HCT116 (cell line): ENCODE measurements around the gene MYZAP. TPM values are rescaled to one million over a fixed set of nuclear protein-coding genes. Genes with fewer than 3 reads are reported as not detected.

ENCODE experiments used
- ATAC-seq: fragments of 200-7000 bp; cut with Tn5 transposase; 2 replicates; pipeline ENCODE4 v1.9.1; 2020; ENCODE audit warnings: mild to moderate bottlenecking, moderate library complexity
- BruUV-seq: library from RNA; stranded (reverse); fragments of 400-500 nt; replicated peaks from 2 replicates; lab custom pipeline; 2021; lab: Mats Ljungman, UMichigan
- CTCF ChIA-PET: fragments of 300-600 bp; sonication (Branson Sonifier 250); formaldehyde crosslinking; loops from one replicate; lab custom pipeline; 2021; ENCODE audit warnings: antibody characterized with exemption; lab: Charles Lee
- POLR2A ChIA-PET: fragments of 300-600, 350-600 bp; sonication (Branson Sonifier 250); formaldehyde crosslinking; loops from one replicate; lab custom pipeline; 2021; ENCODE audit warnings: antibody characterized with exemption; lab: Charles Lee
- RAD21 ChIA-PET, 2 experiments: fragments of 300-600 bp; sonication (Branson Sonifier 250); formaldehyde crosslinking; loops; one replicate each; lab custom pipeline; 2023; ENCODE audit warnings: low total read pairs in 2 of 2; ENCODE audit not compliant: uncharacterized antibody in 2 of 2, unreplicated experiment in 2 of 2, low non-redundant PET in 1 of 2; lab: Charles Lee
- DNase-seq: peaks from one replicate; pipeline ENCODE4 v3.0.0-alpha.2; 2010; ENCODE audit warnings: low read depth, low spot score
- H2AFZ ChIP-seq: fragments of 200-600 bp; shearing (Covaris generic), sonication (generic); 2 replicates; pipeline ENCODE4 v1.6.1; 2017; ENCODE audit warnings: low read depth, mixed run types, mixed read lengths, antibody characterized with exemption, low read length; ENCODE audit not compliant: poor library complexity, severe bottlenecking
- H3K27ac ChIP-seq: 2 replicates; pipeline ENCODE4 v1.5.1; 2012; ENCODE audit warnings: low read depth, low read length
- H3K27me3 ChIP-seq: fragments of 200-600 bp; sonication (generic); 2 replicates; pipeline ENCODE4 v1.6.1; 2016; ENCODE audit warnings: mixed run types, low read length, mixed read lengths; ENCODE audit not compliant: insufficient read depth
- H3K36me3 ChIP-seq, 2 experiments: fragments of 200-500 bp in 1 of 2; fragments of 200-600 bp in 1 of 2; sonication (Bioruptor generic) in 1 of 2; sonication (generic) in 1 of 2; 2 replicates each; pipeline versions ENCODE4 v1.5.1 to v1.6.1; 2014 to 2016; ENCODE audit warnings: low read length in 2 of 2, inconsistent platforms in 1 of 2, mixed read lengths in 1 of 2, mixed run types in 1 of 2; ENCODE audit not compliant: insufficient read depth in 2 of 2, control insufficient read depth in 1 of 2
- H3K4me1 ChIP-seq, 2 experiments: fragments of 200-600 bp in 1 of 2; sonication (generic) in 1 of 2; 2 replicates each; pipeline versions ENCODE4 v1.5.1 to v1.6.1; 2012 to 2017; ENCODE audit warnings: low read length in 2 of 2, inconsistent platforms in 1 of 2, mild to moderate bottlenecking in 1 of 2, mixed read lengths in 1 of 2, mixed run types in 1 of 2, moderate library complexity in 1 of 2; ENCODE audit not compliant: insufficient read depth in 2 of 2, control insufficient read depth in 1 of 2
- H3K4me2 ChIP-seq: fragments of 200-600 bp; sonication (generic); 2 replicates; pipeline ENCODE4 v1.6.1; 2017; ENCODE audit warnings: mixed run types, low read length, mixed read lengths
- H3K4me3 ChIP-seq, 2 experiments: fragments of 200-600 bp in 1 of 2; sonication (generic) in 1 of 2; replicated peaks in 1 of 2; 2 replicates each; pipeline ENCODE4 v1.5.1; 2011 to 2016; ENCODE audit warnings: low read length in 2 of 2, control low read depth in 1 of 2, low read depth in 1 of 2, mild to moderate bottlenecking in 1 of 2, mixed read lengths in 1 of 2, mixed run types in 1 of 2
- H3K79me2 ChIP-seq: fragments of 200-600 bp; sonication (generic); 2 replicates; pipeline ENCODE4 v1.6.1; 2017; ENCODE audit warnings: mild to moderate bottlenecking, mixed run types, low read length, moderate library complexity, mixed read lengths; ENCODE audit not compliant: insufficient read depth
- H3K9ac ChIP-seq: fragments of 200-600 bp; sonication (generic); 2 replicates; pipeline ENCODE4 v1.6.1; 2016; ENCODE audit warnings: low read length, mixed read lengths
- H3K9me2 ChIP-seq: fragments of 200-600 bp; sonication (generic), shearing (Covaris generic); 2 replicates; pipeline ENCODE4 v1.6.1; 2017; ENCODE audit warnings: mixed run types, mild to moderate bottlenecking, moderate library complexity; ENCODE audit not compliant: insufficient read depth
- H3K9me3 ChIP-seq, 2 experiments: fragments of 200-500 bp in 1 of 2; fragments of 200-600 bp in 1 of 2; sonication (Bioruptor generic) in 1 of 2; sonication (generic) in 1 of 2; 2 replicates each; pipeline ENCODE4 v1.6.1; 2014 to 2017; ENCODE audit warnings: low read length in 2 of 2, mixed read lengths in 2 of 2, inconsistent platforms in 1 of 2, low read depth in 1 of 2, mild to moderate bottlenecking in 1 of 2, mixed run types in 1 of 2, moderate library complexity in 1 of 2; ENCODE audit not compliant: control insufficient read depth in 1 of 2, insufficient read depth in 1 of 2
- H4K20me1 ChIP-seq: fragments of 200-600 bp; sonication (generic), shearing (Covaris generic); 2 replicates; pipeline ENCODE4 v1.6.1; 2017; ENCODE audit warnings: mixed run types, mild to moderate bottlenecking, moderate library complexity; ENCODE audit not compliant: insufficient read depth
- CBX3 ChIP-seq: IDR thresholded peaks from 2 replicates; pipeline ENCODE4 v1.6.1; 2012; ENCODE audit warnings: low read depth
- CEBPB ChIP-seq: IDR thresholded peaks from 2 replicates; pipeline ENCODE4 v1.6.1; 2012; ENCODE audit warnings: low read depth
- EZH2 ChIP-seq: fragments of 200-600 bp; sonication (generic); IDR thresholded peaks from 2 replicates; pipeline ENCODE4 v1.6.1; 2017; ENCODE audit warnings: antibody characterized with exemption, mixed run types
- EZH2phosphoT487 ChIP-seq: fragments of 200-600 bp; IDR thresholded peaks from 2 replicates; pipeline ENCODE4 v1.6.1; 2018; ENCODE audit warnings: antibody characterized with exemption, borderline replicate concordance
- FOSL1 ChIP-seq: IDR thresholded peaks from 2 replicates; pipeline ENCODE4 v1.6.1; 2012; ENCODE audit warnings: low read depth
- JUND ChIP-seq: IDR thresholded peaks from 2 replicates; pipeline ENCODE4 v1.6.1; 2012
- POLR2A ChIP-seq: IDR thresholded peaks from 2 replicates; pipeline ENCODE4 v1.7.0; 2011; ENCODE audit warnings: borderline replicate concordance; ENCODE audit not compliant: insufficient read depth, insufficient read length; ENCODE audit errors: extremely low read depth
- POLR2AphosphoS5 ChIP-seq: IDR thresholded peaks from 2 replicates; pipeline ENCODE4 v1.6.1; 2011; ENCODE audit warnings: mild to moderate bottlenecking, low read depth, low read length, moderate library complexity
- SIN3A ChIP-seq: IDR thresholded peaks from 2 replicates; pipeline ENCODE4 v1.6.1; 2012; ENCODE audit warnings: low read depth
- SP1 ChIP-seq: IDR thresholded peaks from 2 replicates; pipeline ENCODE4 v1.6.1; 2012; ENCODE audit warnings: low read depth
- SRF ChIP-seq: IDR thresholded peaks from 2 replicates; pipeline ENCODE4 v1.6.1; 2012; ENCODE audit warnings: low read depth
- TCF7L2 ChIP-seq: IDR thresholded peaks from 2 replicates; pipeline ENCODE4 v1.7.0; 2011; ENCODE audit warnings: borderline replicate concordance, inconsistent platforms; ENCODE audit not compliant: insufficient read depth, insufficient read length; ENCODE audit errors: extremely low read depth
- YY1 ChIP-seq: IDR thresholded peaks from 2 replicates; pipeline ENCODE4 v1.6.1; 2011; ENCODE audit warnings: low read length, low read depth, moderate library complexity, mild to moderate bottlenecking; ENCODE audit not compliant: insufficient replicate concordance; ENCODE audit errors: extremely low read depth
- ZFX ChIP-seq: fragments of 450-650 bp; IDR thresholded peaks from 2 replicates; pipeline ENCODE4 v1.6.1; 2017
- ZNF274 ChIP-seq: fragments of 200-500 bp; sonication (Bioruptor generic); IDR thresholded peaks from 2 replicates; pipeline ENCODE4 v1.6.1; 2014; ENCODE audit warnings: mild to moderate bottlenecking, low read depth, low read length, inconsistent platforms
- intact Hi-C: fragments of 100-400 bp; cut with micrococcal nuclease; formaldehyde crosslinking; loops from 2 replicates; pipeline ENCODE4 v1.10.0; 2022
- total RNA-seq: library from RNA; stranded (reverse); gene quantifications from one replicate; pipeline ENCODE4 v1.2.1, GENCODE V29; 2021; ENCODE audit not compliant: unreplicated experiment
- TF ChIP-seq, protein P1 (sequence below): IDR thresholded peaks from 2 replicates; pipeline ENCODE4 v1.6.1; 2012
- TF ChIP-seq, protein P2 (sequence below), 3 experiments: fragments of 200-600 bp in 1 of 3; sonication (generic) in 1 of 3; IDR thresholded peaks in 2 of 3; conservative IDR thresholded peaks in 1 of 3; 2 replicates each; pipeline ENCODE4 v1.5.1; 2012 to 2017; ENCODE audit warnings: low read depth in 2 of 3, low read length in 2 of 3, antibody characterized with exemption in 1 of 3, borderline replicate concordance in 1 of 3, control low read depth in 1 of 3, mild to moderate bottlenecking in 1 of 3, mixed read lengths in 1 of 3, mixed run types in 1 of 3, moderate library complexity in 1 of 3; ENCODE audit not compliant: insufficient read depth in 1 of 3
- TF ChIP-seq, protein P3 (sequence below): IDR thresholded peaks from 2 replicates; pipeline ENCODE4 v1.6.1; 2012
- TF ChIP-seq, protein P4 (sequence below): IDR thresholded peaks from 2 replicates; pipeline ENCODE4 v1.6.1; 2011; ENCODE audit warnings: mild to moderate bottlenecking, low read length, moderate library complexity; ENCODE audit not compliant: insufficient replicate concordance; ENCODE audit errors: extremely low read depth
- TF ChIP-seq, protein P5 (sequence below): IDR thresholded peaks from 2 replicates; pipeline ENCODE4 v1.6.1; 2012; ENCODE audit warnings: low read depth

MYZAP gene
- total RNA-seq, 1 experiment from 2014 or later: 5.8 TPM

DNA sequence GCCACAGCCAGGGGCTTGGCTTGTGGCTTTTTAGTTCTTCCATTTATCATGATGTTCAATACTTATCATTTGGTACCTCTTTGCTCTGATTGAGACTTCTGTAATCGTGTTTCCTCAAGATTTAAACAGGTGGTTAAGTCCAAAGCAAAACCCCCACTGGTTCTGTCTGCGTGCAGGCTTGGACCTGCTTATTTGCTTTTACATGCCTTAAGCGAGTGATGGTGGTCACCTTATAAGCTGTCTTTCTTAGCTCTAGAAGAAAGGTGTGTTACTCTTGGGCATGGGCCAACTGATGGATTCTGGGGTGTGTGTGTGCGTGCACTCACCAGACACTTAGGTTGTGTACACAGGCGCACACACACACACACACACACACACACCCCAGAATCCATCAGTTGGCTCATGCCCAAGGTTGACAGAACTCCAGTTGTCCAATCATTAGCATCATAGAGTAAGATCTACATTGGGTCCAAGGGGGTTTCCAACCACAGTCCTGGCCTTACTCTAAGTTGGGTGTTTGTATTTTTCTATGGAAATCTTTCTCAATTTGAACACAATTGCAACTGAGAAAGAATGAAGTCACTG lies 1.2 kb downstream of the MYZAP start:
- Histone ChIP-seq H3K9me3 (no peaks in the 10 kb centered on the region), H3K27me3 (no peaks in the 10 kb centered on the region), H2AFZ (no peak overlapping the region), H3K9ac (no peak overlapping the region), H3K9me2 (no peaks in the 10 kb centered on the region), H3K4me3 (no peak overlapping the region), H3K4me1 (peaks cover 11 to 31% of the 10 kb centered on the region in 2 experiments; a peak in 3 of 4 replicates), H3K4me2 (peak overlapping the region; percentile 91; the same call in 1 of the 2 replicates), H3K79me2 (no peaks in the 10 kb centered on the region), H3K27ac (no peak overlapping the region), H4K20me1 (no peaks in the 10 kb centered on the region), H3K36me3 (no peaks in the 10 kb centered on the region)
- POLR2A ChIA-PET: no interaction called here
- TF ChIP-seq, protein P1, sequence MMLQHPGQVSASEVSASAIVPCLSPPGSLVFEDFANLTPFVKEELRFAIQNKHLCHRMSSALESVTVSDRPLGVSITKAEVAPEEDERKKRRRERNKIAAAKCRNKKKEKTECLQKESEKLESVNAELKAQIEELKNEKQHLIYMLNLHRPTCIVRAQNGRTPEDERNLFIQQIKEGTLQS: no peak
- TF ChIP-seq POLR2AphosphoS5 (no peak), ZFX (no peak), YY1 (no peak), SP1 (no peak), JUND (no peak), POLR2A (no peak), EZH2phosphoT487 (no peak), TCF7L2 (no peak), FOSL1 (no peak), EZH2 (no peak), CEBPB (no peak), SRF (no peak), CBX3 (no peak), SIN3A (no peak), ZNF274 (no peak)
- TF ChIP-seq, protein P2, sequence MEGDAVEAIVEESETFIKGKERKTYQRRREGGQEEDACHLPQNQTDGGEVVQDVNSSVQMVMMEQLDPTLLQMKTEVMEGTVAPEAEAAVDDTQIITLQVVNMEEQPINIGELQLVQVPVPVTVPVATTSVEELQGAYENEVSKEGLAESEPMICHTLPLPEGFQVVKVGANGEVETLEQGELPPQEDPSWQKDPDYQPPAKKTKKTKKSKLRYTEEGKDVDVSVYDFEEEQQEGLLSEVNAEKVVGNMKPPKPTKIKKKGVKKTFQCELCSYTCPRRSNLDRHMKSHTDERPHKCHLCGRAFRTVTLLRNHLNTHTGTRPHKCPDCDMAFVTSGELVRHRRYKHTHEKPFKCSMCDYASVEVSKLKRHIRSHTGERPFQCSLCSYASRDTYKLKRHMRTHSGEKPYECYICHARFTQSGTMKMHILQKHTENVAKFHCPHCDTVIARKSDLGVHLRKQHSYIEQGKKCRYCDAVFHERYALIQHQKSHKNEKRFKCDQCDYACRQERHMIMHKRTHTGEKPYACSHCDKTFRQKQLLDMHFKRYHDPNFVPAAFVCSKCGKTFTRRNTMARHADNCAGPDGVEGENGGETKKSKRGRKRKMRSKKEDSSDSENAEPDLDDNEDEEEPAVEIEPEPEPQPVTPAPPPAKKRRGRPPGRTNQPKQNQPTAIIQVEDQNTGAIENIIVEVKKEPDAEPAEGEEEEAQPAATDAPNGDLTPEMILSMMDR (IDR thresholded peaks at IDR 0.05 in 2 of 3, conservative IDR thresholded peaks at IDR 0.05 in 1 of 3; ENCODE audit: borderline replicate concordance in 1 of 3, insufficient read depth in 1 of 3, low read depth in 2 of 3, low read length in 2 of 3): no peak
- TF ChIP-seq, protein P3, sequence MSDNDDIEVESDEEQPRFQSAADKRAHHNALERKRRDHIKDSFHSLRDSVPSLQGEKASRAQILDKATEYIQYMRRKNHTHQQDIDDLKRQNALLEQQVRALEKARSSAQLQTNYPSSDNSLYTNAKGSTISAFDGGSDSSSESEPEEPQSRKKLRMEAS: no peak
- TF ChIP-seq, protein P4, sequence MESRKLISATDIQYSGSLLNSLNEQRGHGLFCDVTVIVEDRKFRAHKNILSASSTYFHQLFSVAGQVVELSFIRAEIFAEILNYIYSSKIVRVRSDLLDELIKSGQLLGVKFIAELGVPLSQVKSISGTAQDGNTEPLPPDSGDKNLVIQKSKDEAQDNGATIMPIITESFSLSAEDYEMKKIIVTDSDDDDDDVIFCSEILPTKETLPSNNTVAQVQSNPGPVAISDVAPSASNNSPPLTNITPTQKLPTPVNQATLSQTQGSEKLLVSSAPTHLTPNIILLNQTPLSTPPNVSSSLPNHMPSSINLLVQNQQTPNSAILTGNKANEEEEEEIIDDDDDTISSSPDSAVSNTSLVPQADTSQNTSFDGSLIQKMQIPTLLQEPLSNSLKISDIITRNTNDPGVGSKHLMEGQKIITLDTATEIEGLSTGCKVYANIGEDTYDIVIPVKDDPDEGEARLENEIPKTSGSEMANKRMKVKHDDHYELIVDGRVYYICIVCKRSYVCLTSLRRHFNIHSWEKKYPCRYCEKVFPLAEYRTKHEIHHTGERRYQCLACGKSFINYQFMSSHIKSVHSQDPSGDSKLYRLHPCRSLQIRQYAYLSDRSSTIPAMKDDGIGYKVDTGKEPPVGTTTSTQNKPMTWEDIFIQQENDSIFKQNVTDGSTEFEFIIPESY: no peak
- TF ChIP-seq, protein P5, sequence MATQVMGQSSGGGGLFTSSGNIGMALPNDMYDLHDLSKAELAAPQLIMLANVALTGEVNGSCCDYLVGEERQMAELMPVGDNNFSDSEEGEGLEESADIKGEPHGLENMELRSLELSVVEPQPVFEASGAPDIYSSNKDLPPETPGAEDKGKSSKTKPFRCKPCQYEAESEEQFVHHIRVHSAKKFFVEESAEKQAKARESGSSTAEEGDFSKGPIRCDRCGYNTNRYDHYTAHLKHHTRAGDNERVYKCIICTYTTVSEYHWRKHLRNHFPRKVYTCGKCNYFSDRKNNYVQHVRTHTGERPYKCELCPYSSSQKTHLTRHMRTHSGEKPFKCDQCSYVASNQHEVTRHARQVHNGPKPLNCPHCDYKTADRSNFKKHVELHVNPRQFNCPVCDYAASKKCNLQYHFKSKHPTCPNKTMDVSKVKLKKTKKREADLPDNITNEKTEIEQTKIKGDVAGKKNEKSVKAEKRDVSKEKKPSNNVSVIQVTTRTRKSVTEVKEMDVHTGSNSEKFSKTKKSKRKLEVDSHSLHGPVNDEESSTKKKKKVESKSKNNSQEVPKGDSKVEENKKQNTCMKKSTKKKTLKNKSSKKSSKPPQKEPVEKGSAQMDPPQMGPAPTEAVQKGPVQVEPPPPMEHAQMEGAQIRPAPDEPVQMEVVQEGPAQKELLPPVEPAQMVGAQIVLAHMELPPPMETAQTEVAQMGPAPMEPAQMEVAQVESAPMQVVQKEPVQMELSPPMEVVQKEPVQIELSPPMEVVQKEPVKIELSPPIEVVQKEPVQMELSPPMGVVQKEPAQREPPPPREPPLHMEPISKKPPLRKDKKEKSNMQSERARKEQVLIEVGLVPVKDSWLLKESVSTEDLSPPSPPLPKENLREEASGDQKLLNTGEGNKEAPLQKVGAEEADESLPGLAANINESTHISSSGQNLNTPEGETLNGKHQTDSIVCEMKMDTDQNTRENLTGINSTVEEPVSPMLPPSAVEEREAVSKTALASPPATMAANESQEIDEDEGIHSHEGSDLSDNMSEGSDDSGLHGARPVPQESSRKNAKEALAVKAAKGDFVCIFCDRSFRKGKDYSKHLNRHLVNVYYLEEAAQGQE: no peak
- no peak for ATAC-seq
- intact Hi-C loops: loop anchor here (2.0 kb wide), 1 partner anchor 32 kb away; no protein-coding TSS in a partner anchor
- CTCF ChIA-PET: no interaction called here
- no TSS peak for BruUV-seq
- RAD21 ChIA-PET: no interaction called here
- DNase-seq: no peak
